NOMO-1 treated with dmso at 0.1 percent for 144 hours (cell line): ENCODE measurements around the gene ARSB.

Experiments
- DNase-seq: peaks from one replicate; lab custom pipeline; 2025; ENCODE audit not compliant: unreplicated experiment; lab: John Stamatoyannopoulos, UW

ARSB gene

GRCh38 chr5:78758169-78758839 lies 226.8 kb downstream of the ARSB start:
- DNase-seq = no peak

- DNase-seq = no peak
Measured at GRCh38 chr5:78757269-78758053, 227.6 kb downstream of the ARSB start.

- no peak for DNase-seq
Measured at GRCh38 chr5:78756858-78757257, 228.3 kb downstream of the ARSB start.

- DNase-seq = no peak
Measured at GRCh38 chr5:78755822-78756429, 229.2 kb downstream of the ARSB start.

GRCh38 chr5:78754655-78755054 lies 230.5 kb downstream of the ARSB start:
- DNase-seq = no peak

- no peak for DNase-seq
Measured at GRCh38 chr5:78753093-78753531, 232.0 kb downstream of the ARSB start.

- DNase-seq = no peak
Measured at GRCh38 chr5:78751872-78752271, 233.2 kb downstream of the ARSB start.

- no peak for DNase-seq
Measured at GRCh38 chr5:78750281-78750680, 234.8 kb downstream of the ARSB start.

- no peak for DNase-seq
Measured at GRCh38 chr5:78747705-78748359, 237.3 kb downstream of the ARSB start.

GRCh38 chr5:78747055-78747454 lies 238.1 kb downstream of the ARSB start:
- DNase-seq = no peak

GRCh38 chr5:78746021-78746770 lies 238.9 kb downstream of the ARSB start:
- DNase-seq = no peak

- no peak for DNase-seq
Measured at GRCh38 chr5:78744951-78745534, 240.1 kb downstream of the ARSB start.

- no peak for DNase-seq
Measured at GRCh38 chr5:78741019-78741418, 244.1 kb downstream of the ARSB start.

- no peak for DNase-seq
Measured at GRCh38 chr5:78738693-78739300, 246.3 kb downstream of the ARSB start.

GRCh38 chr5:78738104-78738503 lies 247.0 kb downstream of the ARSB start:
- no peak for DNase-seq

GRCh38 chr5:78735834-78736463 lies 249.2 kb downstream of the ARSB start:
- DNase-seq = no peak

GRCh38 chr5:78734950-78735349 lies 250.2 kb downstream of the ARSB start:
- DNase-seq = no peak

- DNase-seq = no peak
Measured at GRCh38 chr5:78734094-78734845, 250.8 kb downstream of the ARSB start.

- DNase-seq = peak; percentile 3
Measured at GRCh38 chr5:78732721-78733120, 252.4 kb downstream of the ARSB start.
